Endothelial cell of umbilical vein (primary cell): ENCODE data around the gene ITPR2.

Source experiments
- POLR2A ChIP-seq: IDR thresholded peaks from 2 replicates; pipeline ENCODE4 v1.6.1; 2012; ENCODE audit warnings: low read depth, mild to moderate bottlenecking, control low read depth, low read length
- TF ChIP-seq, protein P1 (sequence below), 2 donors: IDR thresholded peaks; 1 replicate in 1 of 2; 2 replicates in 1 of 2; pipeline ENCODE4 v1.5.1; 2011; ENCODE audit warnings: low read length in 2 of 2, mild to moderate bottlenecking in 2 of 2, moderate library complexity in 2 of 2, control low read depth in 1 of 2, inconsistent platforms in 1 of 2, low read depth in 1 of 2; ENCODE audit not compliant: insufficient read depth in 1 of 2; ENCODE audit errors: extremely low read depth in 1 of 2

- TF ChIP-seq POLR2A: no peak
- TF ChIP-seq, protein P1, sequence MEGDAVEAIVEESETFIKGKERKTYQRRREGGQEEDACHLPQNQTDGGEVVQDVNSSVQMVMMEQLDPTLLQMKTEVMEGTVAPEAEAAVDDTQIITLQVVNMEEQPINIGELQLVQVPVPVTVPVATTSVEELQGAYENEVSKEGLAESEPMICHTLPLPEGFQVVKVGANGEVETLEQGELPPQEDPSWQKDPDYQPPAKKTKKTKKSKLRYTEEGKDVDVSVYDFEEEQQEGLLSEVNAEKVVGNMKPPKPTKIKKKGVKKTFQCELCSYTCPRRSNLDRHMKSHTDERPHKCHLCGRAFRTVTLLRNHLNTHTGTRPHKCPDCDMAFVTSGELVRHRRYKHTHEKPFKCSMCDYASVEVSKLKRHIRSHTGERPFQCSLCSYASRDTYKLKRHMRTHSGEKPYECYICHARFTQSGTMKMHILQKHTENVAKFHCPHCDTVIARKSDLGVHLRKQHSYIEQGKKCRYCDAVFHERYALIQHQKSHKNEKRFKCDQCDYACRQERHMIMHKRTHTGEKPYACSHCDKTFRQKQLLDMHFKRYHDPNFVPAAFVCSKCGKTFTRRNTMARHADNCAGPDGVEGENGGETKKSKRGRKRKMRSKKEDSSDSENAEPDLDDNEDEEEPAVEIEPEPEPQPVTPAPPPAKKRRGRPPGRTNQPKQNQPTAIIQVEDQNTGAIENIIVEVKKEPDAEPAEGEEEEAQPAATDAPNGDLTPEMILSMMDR (IDR thresholded peaks at IDR 0.05; ENCODE audit: extremely low read depth in 1 of 2, insufficient read depth in 1 of 2, low read depth in 1 of 2, low read length in 2 of 2): no peak
Observed at GRCh38 chr12:26304273-26304672, 528.7 kb downstream of the ITPR2 start.
